ENCODE measurements around the gene RAPGEF1. TPM values are rescaled to one million over a fixed set of nuclear protein-coding genes. Genes with fewer than 3 reads are reported as not detected.

RAPGEF1 gene
- total RNA-seq, 3 donors from 2014 or later: 67.1 to 103 (median 84.2) TPM

DNA sequence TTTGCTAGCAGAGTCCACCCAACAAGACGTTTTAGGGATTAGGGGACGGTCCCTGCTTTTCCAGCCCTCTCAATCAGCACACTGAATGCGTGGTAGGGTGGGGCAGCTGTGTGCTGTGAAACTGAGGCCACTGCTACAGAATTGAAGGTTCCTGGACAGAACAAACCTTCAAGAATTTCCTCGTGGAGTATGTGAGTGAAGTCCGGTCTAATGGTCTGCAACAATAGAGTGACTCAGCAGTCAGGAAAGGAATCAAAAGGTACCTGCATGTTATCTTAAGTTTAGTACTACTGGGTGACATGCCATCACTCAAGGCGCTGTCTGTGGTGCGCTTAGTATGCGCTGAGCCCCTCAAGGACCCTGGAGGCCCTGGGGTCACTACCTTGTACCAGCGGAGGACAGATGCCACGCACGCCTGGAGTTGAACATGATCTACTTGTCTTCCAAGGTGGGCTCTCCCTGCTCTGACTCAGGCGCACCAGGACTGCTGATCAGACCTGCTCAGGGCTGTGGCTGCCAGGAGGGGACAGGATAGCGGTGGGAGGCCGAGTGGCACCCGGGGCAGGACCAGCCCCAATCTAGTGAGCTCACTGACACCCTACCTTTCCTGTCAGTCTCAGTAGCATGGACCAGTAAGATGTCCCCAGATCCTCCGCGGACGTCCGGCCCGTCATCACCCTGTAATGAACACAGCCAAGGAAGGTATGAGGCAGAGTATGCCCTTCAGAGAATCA, 144.0 kb downstream of the RAPGEF1 start:
- H3K36me3 ChIP-seq (ENCODE audit: low read depth): peaks cover 9% of the 10 kb centered on the region
- H3K9me3 ChIP-seq: no peaks in the 10 kb centered on the region
- TF ChIP-seq, protein P1, sequence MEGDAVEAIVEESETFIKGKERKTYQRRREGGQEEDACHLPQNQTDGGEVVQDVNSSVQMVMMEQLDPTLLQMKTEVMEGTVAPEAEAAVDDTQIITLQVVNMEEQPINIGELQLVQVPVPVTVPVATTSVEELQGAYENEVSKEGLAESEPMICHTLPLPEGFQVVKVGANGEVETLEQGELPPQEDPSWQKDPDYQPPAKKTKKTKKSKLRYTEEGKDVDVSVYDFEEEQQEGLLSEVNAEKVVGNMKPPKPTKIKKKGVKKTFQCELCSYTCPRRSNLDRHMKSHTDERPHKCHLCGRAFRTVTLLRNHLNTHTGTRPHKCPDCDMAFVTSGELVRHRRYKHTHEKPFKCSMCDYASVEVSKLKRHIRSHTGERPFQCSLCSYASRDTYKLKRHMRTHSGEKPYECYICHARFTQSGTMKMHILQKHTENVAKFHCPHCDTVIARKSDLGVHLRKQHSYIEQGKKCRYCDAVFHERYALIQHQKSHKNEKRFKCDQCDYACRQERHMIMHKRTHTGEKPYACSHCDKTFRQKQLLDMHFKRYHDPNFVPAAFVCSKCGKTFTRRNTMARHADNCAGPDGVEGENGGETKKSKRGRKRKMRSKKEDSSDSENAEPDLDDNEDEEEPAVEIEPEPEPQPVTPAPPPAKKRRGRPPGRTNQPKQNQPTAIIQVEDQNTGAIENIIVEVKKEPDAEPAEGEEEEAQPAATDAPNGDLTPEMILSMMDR (IDR thresholded peaks at IDR 0.05): no peak
- no peak for DNase-seq
- H3K4me3 ChIP-seq: no peak overlapping the region
- no peaks in the 10 kb centered on the region for H3K4me1 ChIP-seq (ENCODE audit: low read depth)
- intact Hi-C loops (cut with DNase I, micrococcal nuclease): no loop called here
- ATAC-seq: no peak

DNA sequence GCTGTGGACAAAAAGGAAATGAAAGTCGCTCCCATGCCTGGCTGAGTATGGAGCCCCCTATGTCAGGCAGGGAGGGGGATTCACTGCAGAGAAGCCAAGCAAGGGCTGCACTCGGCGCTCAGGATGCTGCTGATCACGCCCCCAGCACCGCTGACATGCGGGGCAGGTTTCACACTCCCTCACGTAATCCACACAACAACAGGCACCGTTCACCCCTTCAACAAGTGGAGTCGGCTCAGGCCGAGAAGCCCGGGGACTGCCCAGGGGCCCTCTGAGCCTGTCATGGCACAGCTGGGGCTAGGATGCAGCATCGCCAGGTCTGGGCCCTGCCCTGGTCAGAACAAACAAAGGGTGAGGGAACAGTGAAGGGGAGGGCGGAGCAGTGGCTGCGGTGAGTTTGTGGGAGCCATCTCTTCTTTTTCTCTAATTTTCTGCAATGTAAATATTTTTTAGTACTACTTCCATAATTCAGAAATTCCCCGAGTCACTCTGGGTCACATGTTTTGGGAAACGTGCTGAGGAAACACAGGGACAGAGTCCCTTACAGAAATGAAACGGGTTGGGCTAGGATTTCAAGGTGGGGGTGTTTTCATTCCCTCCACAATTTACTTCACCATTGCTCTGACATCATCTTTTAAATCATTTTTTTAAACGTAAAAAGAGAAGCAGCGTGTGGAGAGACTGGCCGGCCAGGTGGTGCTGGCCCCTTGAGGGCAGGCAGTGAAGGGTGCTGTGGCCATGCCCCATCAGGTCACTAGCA, 144.8 kb downstream of the RAPGEF1 start:
- Histone ChIP-seq H3K4me1 (ENCODE audit: low read depth) (no peaks in the 10 kb centered on the region), H3K36me3 (ENCODE audit: low read depth) (peaks cover 9% of the 10 kb centered on the region), H3K9me3 (no peaks in the 10 kb centered on the region), H3K4me3 (no peak overlapping the region)
- DNase-seq (no peak), ATAC-seq (no peak)
- TF ChIP-seq, protein P1 (IDR thresholded peaks at IDR 0.05): no peak
- intact Hi-C loops (cut with DNase I, micrococcal nuclease): loop anchor here (5.0 kb wide), 1 partner anchor 147 kb away; the partner anchor contains the start of gene RAPGEF1 (in 2 of the 2)

DNA sequence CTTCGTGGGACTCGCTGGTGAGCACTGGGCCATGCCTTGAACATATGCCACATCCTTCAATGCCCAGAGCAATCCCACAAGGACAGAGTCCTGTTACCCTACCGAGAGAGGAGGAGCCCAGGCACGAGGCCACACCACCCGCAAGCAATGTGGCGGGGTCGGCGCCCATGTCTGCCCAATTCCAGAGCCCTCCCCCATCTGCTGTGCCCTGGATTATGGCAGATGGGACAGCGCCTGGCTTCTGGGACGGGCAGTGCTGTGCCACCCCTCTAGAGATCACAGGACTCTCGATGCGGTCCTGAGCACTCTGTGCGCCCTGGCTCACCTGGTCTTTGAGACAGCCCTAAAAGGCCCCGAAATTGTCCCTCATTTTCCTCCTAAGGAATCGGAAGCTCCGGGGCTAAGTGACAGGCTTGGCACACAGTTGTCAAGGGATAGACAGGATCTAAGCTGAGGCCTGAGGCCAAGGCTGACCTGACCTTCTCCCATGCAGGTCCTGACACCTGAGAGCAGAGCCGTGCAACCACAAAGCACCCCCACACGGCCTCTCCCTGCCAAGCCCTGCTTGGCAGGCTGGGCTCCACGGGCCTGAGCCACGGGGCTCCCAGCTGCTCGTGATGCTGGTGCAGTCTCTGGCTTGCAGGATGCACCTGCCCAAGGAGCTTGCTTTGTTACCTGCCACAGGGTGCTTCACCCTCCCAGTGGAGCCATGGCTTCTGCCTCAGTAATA, 145.8 kb downstream of the RAPGEF1 start:
- intact Hi-C loops (cut with DNase I, micrococcal nuclease): loop anchor here (5.0 kb wide), 1 partner anchor 148 kb away; the partner anchor contains the start of gene RAPGEF1 (in 2 of the 2)
- no peak overlapping the region for H3K4me3 ChIP-seq
- no peaks in the 10 kb centered on the region for H3K9me3 ChIP-seq
- TF ChIP-seq, protein P1 (IDR thresholded peaks at IDR 0.05): no peak
- ATAC-seq: no peak
- DNase-seq: no peak
- H3K36me3 ChIP-seq (ENCODE audit: low read depth): peaks cover 9% of the 10 kb centered on the region
- H3K4me1 ChIP-seq (ENCODE audit: low read depth): no peaks in the 10 kb centered on the region

DNA sequence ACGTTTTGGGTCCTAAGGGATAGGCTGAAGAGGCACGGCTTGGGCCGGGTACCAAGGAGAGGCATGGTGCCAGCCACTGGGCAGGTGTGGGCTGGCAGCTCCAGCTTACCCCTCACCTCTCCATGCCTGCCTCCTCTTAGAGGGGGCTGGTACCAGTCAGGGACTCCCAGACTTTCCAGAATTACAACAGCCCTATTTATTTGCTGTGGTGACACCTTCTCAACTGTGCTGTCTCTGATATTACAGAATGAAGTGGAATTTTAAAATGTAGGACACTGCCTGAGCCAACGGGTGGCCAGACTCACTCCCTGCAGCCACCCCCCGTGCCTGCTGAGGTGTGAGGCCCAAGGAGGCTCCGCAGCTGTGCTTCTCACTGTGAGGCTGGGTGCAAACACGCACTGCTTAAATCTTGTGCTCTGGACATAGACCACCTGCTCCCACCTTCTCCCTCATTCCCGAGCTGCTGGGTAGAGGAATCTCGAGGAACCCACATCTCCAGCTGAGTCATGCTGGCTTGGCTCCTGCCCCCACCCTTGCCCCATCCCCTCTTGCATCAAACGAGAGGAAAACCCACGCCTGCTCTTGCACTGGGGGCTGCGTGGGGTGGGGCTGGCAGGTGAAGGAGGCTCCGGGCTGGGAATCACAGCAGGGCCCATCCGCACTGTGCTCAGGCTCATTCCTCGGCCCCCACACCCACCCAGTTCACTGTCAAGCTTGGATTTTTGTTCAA, 146.6 kb downstream of the RAPGEF1 start:
- Histone ChIP-seq H3K4me1 (ENCODE audit: low read depth) (no peaks in the 10 kb centered on the region), H3K9me3 (no peaks in the 10 kb centered on the region), H3K4me3 (no peak overlapping the region), H3K36me3 (ENCODE audit: low read depth) (peaks cover 16% of the 10 kb centered on the region)
- intact Hi-C loops (cut with DNase I, micrococcal nuclease): loop anchor here (5.0 kb wide), 1 partner anchor 149 kb away; the partner anchor contains the start of gene RAPGEF1 (in 2 of the 2)
- ATAC-seq (no peak), DNase-seq (no peak)
- TF ChIP-seq, protein P1 (IDR thresholded peaks at IDR 0.05): no peak

DNA sequence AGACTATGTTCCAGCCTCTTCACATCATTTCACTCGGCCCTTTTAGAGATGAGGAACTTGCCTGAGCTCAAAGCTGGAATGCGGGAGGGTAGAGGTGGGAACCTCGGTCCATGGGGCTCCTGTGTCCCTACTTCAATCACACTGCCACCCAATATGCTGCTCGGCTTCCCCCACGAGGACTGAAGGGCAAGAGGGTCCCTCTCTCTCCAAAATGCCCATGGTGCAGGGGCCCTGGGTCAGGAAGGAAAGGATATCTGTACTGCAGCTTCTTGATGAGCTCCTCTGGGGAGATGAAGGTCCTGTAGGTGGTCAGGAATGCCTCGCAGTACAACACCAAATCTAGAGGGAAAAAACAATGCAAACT, 148.0 kb downstream of the RAPGEF1 start:
- Histone ChIP-seq H3K4me1 (ENCODE audit: low read depth) (no peaks in the 10 kb centered on the region), H3K36me3 (ENCODE audit: low read depth) (peaks cover 16% of the 10 kb centered on the region), H3K4me3 (no peak overlapping the region), H3K9me3 (no peaks in the 10 kb centered on the region)
- no peak for DNase-seq
- intact Hi-C loops (cut with DNase I, micrococcal nuclease): loop anchor here (5.0 kb wide), 1 partner anchor 150 kb away; the partner anchor contains the start of gene RAPGEF1 (in 2 of the 2)
- TF ChIP-seq, protein P1 (IDR thresholded peaks at IDR 0.05): no peak
- ATAC-seq: no peak

Measured in mucosa of descending colon (tissue), 3 donors.